PC-9 (cell line): ENCODE results near the gene B3GAT1. TPM values are rescaled to one million over a fixed set of nuclear protein-coding genes. Genes with fewer than 3 reads are reported as not detected.

ENCODE experiments used
- BruUV-seq: library from RNA; stranded (reverse); fragments of 400-500 nt; replicated peaks from 2 replicates; lab custom pipeline; 2021; lab: Mats Ljungman, UMichigan
- CTCF ChIA-PET: fragments of 300-600 bp; sonication (Branson Sonifier 250); formaldehyde crosslinking; loops from one replicate; lab custom pipeline; 2022; ENCODE audit warnings: antibody characterized with exemption; lab: Charles Lee
- POLR2A ChIA-PET: fragments of 300-600 bp; sonication (Branson Sonifier 250); formaldehyde crosslinking; loops from one replicate; lab custom pipeline; 2022; ENCODE audit warnings: antibody characterized with exemption; ENCODE audit not compliant: unreplicated experiment; lab: Charles Lee
- DNase-seq, 2 experiments: peaks; one replicate each; pipeline versions ENCODE4 v3.0.0 to v3.0.0-alpha.2; 2015 to 2022; ENCODE audit warnings: mixed read lengths in 1 of 2
- H2AFZ ChIP-seq: fragments of 200-600 bp; sonication (generic); 2 replicates; pipeline ENCODE4 v1.8.1; 2017; ENCODE audit warnings: antibody characterized with exemption
- H3F3A ChIP-seq: fragments of 200-600 bp; sonication (generic); 2 replicates; pipeline ENCODE4 v1.8.1; 2017; ENCODE audit warnings: antibody characterized with exemption, mild to moderate bottlenecking, low read depth; ENCODE audit not compliant: insufficient read depth
- H3K27ac ChIP-seq: fragments of 200-600 bp; sonication (generic); 2 replicates; pipeline ENCODE4 v1.6.1; 2016; ENCODE audit warnings: mixed run types
- H3K27me3 ChIP-seq: fragments of 200-600 bp; sonication (generic); 2 replicates; pipeline ENCODE4 v1.6.1; 2016; ENCODE audit warnings: low read depth, mixed run types; ENCODE audit not compliant: insufficient read depth
- H3K36me3 ChIP-seq: fragments of 200-600 bp; sonication (generic); 2 replicates; pipeline ENCODE4 v1.6.1; 2016; ENCODE audit warnings: low read depth, mixed run types
- H3K4me1 ChIP-seq: fragments of 200-600 bp; sonication (generic); replicated peaks from 2 replicates; pipeline ENCODE4 v1.6.1; 2016; ENCODE audit warnings: mixed run types; ENCODE audit not compliant: insufficient read depth
- H3K4me2 ChIP-seq: fragments of 200-600 bp; sonication (generic); 2 replicates; pipeline ENCODE4 v1.6.1; 2017; ENCODE audit warnings: mixed run types
- H3K4me3 ChIP-seq: fragments of 200-600 bp; sonication (generic); 2 replicates; pipeline ENCODE4 v1.6.1; 2016; ENCODE audit warnings: mixed run types
- H3K79me2 ChIP-seq: fragments of 200-600 bp; sonication (generic); 2 replicates; pipeline ENCODE4 v1.6.1; 2017; ENCODE audit warnings: low read depth, mixed run types
- H3K9me2 ChIP-seq: fragments of 200-600 bp; sonication (generic); 2 replicates; pipeline ENCODE4 v1.8.1; 2017; ENCODE audit warnings: mild to moderate bottlenecking; ENCODE audit not compliant: insufficient read depth
- H3K9me3 ChIP-seq: fragments of 200-600 bp; sonication (generic); 2 replicates; pipeline ENCODE4 v1.8.1; 2016; ENCODE audit warnings: low read depth; ENCODE audit not compliant: insufficient read depth
- H4K20me1 ChIP-seq: fragments of 200-600 bp; sonication (generic); 2 replicates; pipeline ENCODE4 v1.8.1; 2017; ENCODE audit not compliant: insufficient read depth
- CTCF ChIP-seq: fragments of 200-600 bp; sonication (generic); conservative IDR thresholded peaks from 2 replicates; pipeline ENCODE4 v1.6.1; 2017; ENCODE audit warnings: mixed run types, antibody characterized with exemption, mild to moderate bottlenecking, moderate library complexity
- EZH2 ChIP-seq: fragments of 200-600 bp; sonication (generic); IDR thresholded peaks from 2 replicates; pipeline ENCODE4 v1.8.0; 2017; ENCODE audit warnings: antibody characterized with exemption, low read depth
- intact Hi-C: fragments of 100-400 bp; cut with micrococcal nuclease; formaldehyde crosslinking; loops from one replicate; pipeline ENCODE4 v1.10.0; 2022; ENCODE audit not compliant: unreplicated experiment
- total RNA-seq: library from RNA; stranded (reverse); gene quantifications from 2 replicates; pipeline ENCODE4 v1.2.3, GENCODE V29; 2021

B3GAT1 gene
- total RNA-seq, 1 experiment from 2014 or later = not detected

- DNase-seq = no peak
- no peaks in the 10 kb centered on the region for H3K9me2 ChIP-seq
- H3K79me2 ChIP-seq = no peaks in the 10 kb centered on the region
- no peak overlapping the region for H2AFZ ChIP-seq
- no peaks in the 10 kb centered on the region for H3K27me3 ChIP-seq
- H3K36me3 ChIP-seq = no peaks in the 10 kb centered on the region; the same call in 1 of the 2 replicates
- ChIA-PET CTCF (no interaction called here), POLR2A (no interaction called here)
- no peak for TF ChIP-seq CTCF
- TF ChIP-seq EZH2 = no peak
- H3K27ac ChIP-seq = no peak overlapping the region
- H3K4me2 ChIP-seq = no peak overlapping the region
- H3K4me3 ChIP-seq = no peak overlapping the region
- no peaks in the 10 kb centered on the region for H3F3A ChIP-seq
- peaks cover 5% of the 10 kb centered on the region; the same call in 1 of the 2 replicates for H3K4me1 ChIP-seq
- H4K20me1 ChIP-seq = no peaks in the 10 kb centered on the region
- intact Hi-C loops = loop anchor here (5.0 kb wide), 1 partner anchor 348 kb away; no protein-coding TSS in a partner anchor
- no TSS peak for BruUV-seq
- H3K9me3 ChIP-seq = no peaks in the 10 kb centered on the region
Observed at GRCh38 chr11:134359646-134360045, 52.4 kb downstream of the B3GAT1 start.

- Histone ChIP-seq H3K4me3 (no peak overlapping the region), H3F3A (no peaks in the 10 kb centered on the region), H3K27me3 (no peaks in the 10 kb centered on the region), H2AFZ (no peak overlapping the region), H3K9me2 (no peaks in the 10 kb centered on the region), H4K20me1 (no peaks in the 10 kb centered on the region), H3K27ac (no peak overlapping the region), H3K36me3 (no peaks in the 10 kb centered on the region; the same call in 1 of the 2 replicates), H3K4me1 (peaks cover 5% of the 10 kb centered on the region; the same call in 1 of the 2 replicates), H3K4me2 (no peak overlapping the region), H3K79me2 (no peaks in the 10 kb centered on the region), H3K9me3 (no peaks in the 10 kb centered on the region)
- ChIA-PET CTCF (no interaction called here), POLR2A (no interaction called here)
- DNase-seq = no peak
- TF ChIP-seq CTCF (no peak), EZH2 (no peak)
- no TSS peak for BruUV-seq
- intact Hi-C loops = no loop called here
Observed at GRCh38 chr11:134358856-134359490, 53.1 kb downstream of the B3GAT1 start.

- no peaks in the 10 kb centered on the region for H3K9me3 ChIP-seq
- TF ChIP-seq EZH2 (no peak), CTCF (no peak)
- ChIA-PET POLR2A (no interaction called here), CTCF (no interaction called here)
- H3K9me2 ChIP-seq = no peaks in the 10 kb centered on the region
- no peaks in the 10 kb centered on the region for H3F3A ChIP-seq
- H4K20me1 ChIP-seq = no peaks in the 10 kb centered on the region
- no TSS peak for BruUV-seq
- no peak overlapping the region for H3K27ac ChIP-seq
- intact Hi-C loops = no loop called here
- no peak overlapping the region for H3K4me2 ChIP-seq
- no peaks in the 10 kb centered on the region for H3K27me3 ChIP-seq
- no peak overlapping the region for H3K4me3 ChIP-seq
- H3K4me1 ChIP-seq = peaks cover 5% of the 10 kb centered on the region; the same call in 1 of the 2 replicates
- no peak for DNase-seq
- H3K79me2 ChIP-seq = no peaks in the 10 kb centered on the region
- H3K36me3 ChIP-seq = no peaks in the 10 kb centered on the region; the same call in 1 of the 2 replicates
- H2AFZ ChIP-seq = no peak overlapping the region
Observed at GRCh38 chr11:134358165-134358855, 53.7 kb downstream of the B3GAT1 start.
